ENCODE results near the gene CRTC1. TPM values are rescaled to one million over a fixed set of nuclear protein-coding genes. Genes with fewer than 3 reads are reported as not detected.

The CRTC1 gene
- total and polyA plus RNA-seq, 9 of the 15 experiments (the other 6 are each of a cell fraction or from before 2014, with no cell fraction given): 0.25 to 3.8 (median 1.2) TPM; not detected in 2

GRCh38 chr19:18785179-18786124 is 102.0 kb downstream of the CRTC1 start:
- Histone ChIP-seq H3K9me1 (ENCODE audit: control insufficient read depth, insufficient read depth, low read length) (no peaks in the 10 kb centered on the region), H3K9ac (ENCODE audit: insufficient read depth in 1 of 2, low read depth in 2 of 2, low read length in 2 of 2) (peak overlapping the region; percentile 32 to 88; a peak in 3 of 4 replicates), H3K4me2 (ENCODE audit: insufficient read depth, low read length) (peak overlapping the region; percentile 93), H3K9me3 (replicated peaks; ENCODE audit: control insufficient read depth, insufficient read depth, low read depth, low read length) (no peaks in the 10 kb centered on the region), H3K27ac (ENCODE audit: extremely low read depth, low read depth, low read length) (no peak overlapping the region), H3K79me2 (ENCODE audit: control insufficient read depth, insufficient read depth, low read length) (no peaks in the 10 kb centered on the region), H3K36me3 (ENCODE audit: control insufficient read depth, insufficient read depth, low read length) (no peaks in the 10 kb centered on the region), H3K4me3 (peak overlapping the region; percentile 33), H2AFZ (ENCODE audit: low read depth, low read length) (peak overlapping the region; percentile 91), H3K4me1 (replicated peaks in 1 of 2; ENCODE audit: control insufficient read depth in 2 of 2, insufficient read depth in 2 of 2, low read length in 2 of 2) (peaks cover 8 to 81% of the 10 kb centered on the region in 2 experiments; a peak in 3 of 5 replicates), H4K20me1 (replicated peaks; ENCODE audit: control insufficient read depth, insufficient read depth, low read length) (peaks cover 15% of the 10 kb centered on the region; the same call in 1 of the 2 replicates), H3K27me3 (ENCODE audit: control insufficient read depth in 2 of 2, insufficient read depth in 2 of 2, low read length in 2 of 2) (peaks cover 15 to 58% of the 10 kb centered on the region in 2 experiments; a peak in 4 of 5 replicates)
- CTCF ChIA-PET (ENCODE audit: low intra/inter-chr PET ratio): no interaction called here
- POLR2A ChIA-PET: interaction anchor here (0.5 to 0.7 kb wide), 2 partner anchors 39 to 94 kb away, joined by 3 read pairs; no protein-coding TSS in a partner anchor
- 3% methylated on average over 37 of the region's 65 CpGs for WGBS (ENCODE audit: insufficient coverage, low coverage, missing lambda C conversion rate)
- intact Hi-C loops (cut with micrococcal nuclease): no loop called here
- BruUV-seq (replicated peaks): no TSS peak
- peak; percentile 81 for FAIRE-seq
- DNase-seq (ENCODE audit: extremely low read depth in 1 of 4, low spot score in 3 of 4): peak; percentile 94 to 100 (median 100)
- peak; percentile 94 for ATAC-seq
- in situ Hi-C loops (cut with MboI): no loop called here
- no peak for TF ChIP-seq PYGO2 (tag; IDR thresholded peaks at IDR 0.05)
- no peak for TF ChIP-seq POLR2AphosphoS5 (IDR thresholded peaks at IDR 0.05; ENCODE audit: control insufficient read depth, insufficient read depth, low read depth, low read length)
- TF ChIP-seq VEZF1 (CRISPR knock-in tag; IDR thresholded peaks at IDR 0.05): peak; percentile 84
- peak; percentile 20 to 45; a peak in 1 of 4 replicates for TF ChIP-seq MAZ (CRISPR knock-in tag; conservative IDR thresholded peaks at IDR 0.05 in 1 of 2, IDR thresholded peaks at IDR 0.05 in 1 of 2)
- TF ChIP-seq ZNF431 (CRISPR knock-in tag; IDR thresholded peaks at IDR 0.05): no peak
- no peak for TF ChIP-seq TCFL5 (CRISPR knock-in tag; conservative IDR thresholded peaks at IDR 0.05)
- peak; percentile 68; the same call in 1 of the 2 replicates for TF ChIP-seq NKRF (IDR thresholded peaks at IDR 0.05; ENCODE audit: borderline replicate concordance)
- peak; percentile 74; the same call in 1 of the 2 replicates for TF ChIP-seq E2F5 (CRISPR knock-in tag; IDR thresholded peaks at IDR 0.05)
- peak; percentile 44; the same call in 1 of the 2 replicates for TF ChIP-seq PHF8 (IDR thresholded peaks at IDR 0.05; ENCODE audit: borderline replicate concordance, low read length)
- 0 out of 2 replicates have a peak, but pooled peaks have one; percentile 20 for TF ChIP-seq HDAC8 (tag; IDR thresholded peaks at IDR 0.05)
- no peak for TF ChIP-seq ELF4 (CRISPR knock-in tag; IDR thresholded peaks at IDR 0.05)
- peak; percentile 53 for TF ChIP-seq HMGN3 (IDR thresholded peaks at IDR 0.05; ENCODE audit: borderline replicate concordance, extremely low read depth, insufficient read length, low read depth, low read length)

All from K562 (cell line).